GM11168 (cell line): Measurements from ENCODE around the gene POLE3.
"Not testable (repeated sequence)": the region's sequence is repeated elsewhere in the genome, so short reads cannot be mapped to it uniquely, and the experiment has no call there.

Source experiments
- in situ Hi-C: fragments of 300-500 bp; cut with MboI; formaldehyde crosslinking; loops from one replicate; pipeline ENCODE4 v1.12.0; 2022; ENCODE audit warnings: low sequenced_read_pairs; ENCODE audit not compliant: unreplicated experiment

Gene POLE3

DNA sequence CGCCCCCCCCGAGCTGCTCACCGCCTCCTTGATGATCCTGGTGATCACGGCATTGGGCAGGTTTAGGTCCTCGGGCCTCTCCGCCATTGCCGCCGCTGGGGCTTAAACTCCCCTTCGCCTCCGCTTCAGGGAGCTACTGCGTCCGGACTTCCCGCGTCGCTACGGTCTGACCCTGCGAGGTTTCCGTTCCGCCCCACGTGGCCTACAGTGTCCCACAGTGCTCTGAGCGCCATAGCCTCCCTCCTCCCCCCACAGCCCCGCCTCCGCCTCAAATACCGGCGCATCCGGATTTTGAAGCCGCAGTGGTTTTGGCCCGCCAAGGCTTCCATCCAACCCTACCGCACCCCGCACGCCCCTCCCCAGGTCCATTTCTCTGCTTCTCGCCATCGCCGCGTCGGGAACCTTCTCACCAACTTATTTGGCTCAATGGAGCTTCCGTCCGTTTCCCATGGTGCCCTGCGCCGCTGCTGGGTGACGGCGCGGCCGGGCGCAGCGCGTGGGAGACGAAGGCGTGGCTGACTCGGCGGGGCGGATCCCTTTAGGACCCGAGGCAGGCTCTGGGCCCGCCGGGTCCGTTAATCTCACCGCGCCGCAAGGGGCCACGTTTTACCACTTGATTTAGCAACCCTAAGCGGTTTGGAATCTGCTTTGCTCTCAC, at the start of gene POLE3, which contains the start of gene C9orf43:
Gene POLE3, minus strand, starts transcription at position 469 of the 658 bp plus-strand sequence. Its CDS starts 382 bp downstream, at position 87.
Gene C9orf43, plus strand, starts transcription at position 541 of the 658 bp plus-strand sequence. CDS start 2,747 bp downstream, outside the sequence.
- in situ Hi-C loops, result no loop called here

DNA sequence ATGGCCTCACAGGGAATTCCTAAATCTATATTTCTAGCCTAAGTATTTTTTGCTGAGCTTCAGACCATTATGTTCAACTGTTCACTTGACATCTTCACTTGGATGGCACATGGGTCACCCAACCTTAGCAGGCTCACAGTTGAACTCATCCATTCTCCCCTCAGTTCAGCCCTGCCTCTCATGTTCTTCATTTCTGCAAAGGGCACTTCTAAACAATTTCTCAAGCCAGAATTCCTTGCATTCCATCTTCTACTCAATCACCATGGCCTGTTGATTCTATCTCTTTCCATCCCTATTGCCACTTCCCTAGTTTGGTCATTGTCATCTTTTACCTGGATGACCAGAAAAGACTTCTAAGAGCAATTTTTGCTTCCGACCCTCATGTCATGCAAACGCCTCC, 45.8 kb upstream of the POLE3 start:
- in situ Hi-C loops, result no loop called here

DNA sequence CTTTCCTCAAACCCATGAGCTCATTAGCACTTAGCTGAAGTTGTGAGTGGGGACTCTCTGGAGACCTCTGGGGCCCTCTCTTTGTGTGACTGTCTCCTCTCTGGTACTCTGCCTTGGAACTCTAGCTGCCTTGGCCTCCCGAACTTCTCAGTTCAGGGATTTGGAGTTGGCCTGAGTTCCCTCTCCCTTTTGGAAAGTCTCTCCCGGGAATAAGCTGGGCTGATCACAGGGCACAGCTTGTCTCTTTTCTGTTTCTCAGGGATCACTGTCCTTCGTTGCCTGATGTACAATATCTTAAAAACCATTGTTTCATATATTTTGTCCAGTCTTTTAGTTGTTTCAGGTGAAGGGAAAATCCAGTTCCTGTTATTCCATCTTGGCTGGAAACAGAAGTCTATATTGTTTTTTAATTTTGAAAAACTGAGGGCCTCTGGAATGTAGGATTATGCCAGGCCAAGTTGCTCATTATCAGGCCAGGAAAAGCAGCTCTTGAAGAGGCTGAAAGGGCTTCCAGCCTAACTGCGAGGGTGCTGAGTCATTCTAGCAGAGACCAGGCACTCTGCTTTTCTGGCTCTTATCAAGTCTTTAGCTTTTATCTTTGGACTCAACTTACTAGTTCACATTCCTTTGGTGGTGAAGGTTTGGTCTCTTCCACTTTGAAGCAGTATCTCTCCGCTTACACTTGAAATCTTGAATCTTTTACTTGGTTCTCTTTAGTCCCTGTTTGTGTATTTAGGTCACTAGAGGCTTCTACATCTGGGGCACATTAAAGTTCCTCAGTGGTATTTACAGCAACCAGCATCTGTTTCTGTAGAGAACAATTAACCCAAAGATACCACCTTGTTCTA, 44.7 kb upstream of the POLE3 start:
- in situ Hi-C loops, result loop anchor here (5.0 kb wide), 1 partner anchor 202 kb away; no protein-coding TSS in a partner anchor

GRCh38 chr9:113452113-113452605, 41.7 kb upstream of the POLE3 start:
- in situ Hi-C loops, result loop anchor here (5.0 kb wide), 1 partner anchor 205 kb away; no protein-coding TSS in a partner anchor

DNA sequence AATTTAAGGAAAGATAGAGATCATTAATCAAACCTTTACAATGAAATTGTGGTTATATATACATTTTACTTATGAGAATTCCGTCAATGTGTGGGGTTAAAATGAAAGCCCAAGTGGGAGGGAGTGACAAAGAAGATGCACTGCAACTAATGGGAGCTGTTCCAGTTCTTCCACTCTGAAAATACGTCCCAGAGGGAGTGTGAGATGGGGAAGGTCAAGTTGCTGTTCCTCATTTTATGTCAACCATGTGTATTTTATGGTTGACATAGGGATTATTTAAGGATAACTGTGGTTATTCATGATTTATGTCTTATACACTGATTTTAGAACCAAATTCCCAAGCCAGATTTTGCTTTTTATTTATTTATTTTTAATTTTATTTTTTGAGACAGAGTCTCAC, 38.9 kb upstream of the POLE3 start:
- in situ Hi-C loops, result no loop called here

GRCh38 chr9:113446323-113446740, 35.9 kb upstream of the POLE3 start:
- in situ Hi-C loops, result no loop called here

GRCh38 chr9:113444736-113445135, 34.3 kb upstream of the POLE3 start:
- in situ Hi-C loops, result no loop called here

DNA sequence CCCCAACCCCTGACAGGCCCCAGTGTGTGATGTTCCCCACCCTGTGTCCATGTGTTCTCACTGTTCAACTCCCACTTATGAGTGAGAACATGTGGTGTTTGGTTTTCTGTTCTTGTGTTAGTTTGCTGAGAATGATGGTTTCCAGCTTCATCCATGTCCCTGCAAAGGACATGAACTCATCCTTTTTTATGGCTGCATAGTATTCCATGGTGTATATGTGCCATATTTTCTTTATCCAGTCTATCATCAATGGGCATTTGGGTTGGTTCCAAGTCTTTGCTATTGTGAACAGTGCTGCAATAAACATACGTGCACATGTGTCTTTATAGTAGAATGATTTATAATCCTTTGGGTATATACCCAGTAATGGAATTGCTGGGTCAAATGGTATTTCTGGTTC, 27.2 kb upstream of the POLE3 start:
- in situ Hi-C loops, result not testable (repeated sequence)

GRCh38 chr9:113436728-113437515, 26.4 kb upstream of the POLE3 start:
- in situ Hi-C loops, result no loop called here

GRCh38 chr9:113431191-113431590, 20.7 kb upstream of the POLE3 start:
- in situ Hi-C loops, result no loop called here

- in situ Hi-C loops, result no loop called here
These were observed 17.7 kb upstream of the POLE3 start for GRCh38 chr9:113428062-113428615.

DNA sequence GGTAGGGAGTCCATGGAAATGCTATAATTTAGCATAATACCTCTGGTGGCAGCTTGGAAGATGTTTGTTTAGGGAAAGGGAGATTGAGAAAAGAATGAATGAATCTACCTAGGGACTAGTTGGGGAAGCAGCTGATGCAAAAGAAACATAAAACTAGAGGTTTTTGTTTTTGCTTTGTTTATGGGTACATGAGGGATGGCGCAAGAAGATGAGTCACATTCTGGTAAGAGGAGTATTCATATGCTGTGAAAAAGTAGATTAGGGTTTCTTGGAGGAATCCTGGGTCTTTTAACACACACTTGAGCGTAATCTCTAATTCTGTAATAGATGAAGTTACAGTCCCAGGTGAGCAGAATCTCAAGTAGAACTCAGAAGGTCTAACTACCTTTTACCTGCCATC, 17.2 kb upstream of the POLE3 start:
- in situ Hi-C loops, result no loop called here

- in situ Hi-C loops, result no loop called here
These were observed 16.2 kb upstream of the POLE3 start for GRCh38 chr9:113426701-113427100.

- in situ Hi-C loops, result no loop called here
These were observed 14.6 kb upstream of the POLE3 start for GRCh38 chr9:113425072-113425471.

DNA sequence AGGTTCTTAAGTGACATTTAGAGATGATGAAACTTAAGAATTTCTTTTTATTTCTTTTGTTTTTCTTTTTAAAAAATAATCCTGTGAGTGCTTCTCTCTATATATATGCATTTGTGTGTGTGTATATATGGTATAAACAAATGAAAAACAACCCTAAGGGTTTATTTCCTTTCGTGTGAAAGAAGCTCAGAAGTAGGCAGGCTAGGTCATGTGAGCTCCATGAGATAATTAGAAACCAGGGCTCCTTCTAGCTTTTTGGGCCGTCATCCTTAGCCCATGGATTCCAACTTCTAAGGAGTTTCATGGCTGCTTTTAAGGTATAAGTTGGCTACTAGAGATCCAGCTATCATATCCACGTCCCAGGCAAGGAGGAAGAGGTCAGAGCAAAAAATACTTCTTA, 11.3 kb upstream of the POLE3 start:
- in situ Hi-C loops, result no loop called here

- in situ Hi-C loops, result no loop called here
These were observed 6.9 kb upstream of the POLE3 start for GRCh38 chr9:113417370-113417769.

- in situ Hi-C loops, result no loop called here
These were observed 5.8 kb upstream of the POLE3 start for GRCh38 chr9:113416149-113416721.

- in situ Hi-C loops, result no loop called here
These were observed 630 bp downstream of the POLE3 start for GRCh38 chr9:113409883-113410206.

DNA sequence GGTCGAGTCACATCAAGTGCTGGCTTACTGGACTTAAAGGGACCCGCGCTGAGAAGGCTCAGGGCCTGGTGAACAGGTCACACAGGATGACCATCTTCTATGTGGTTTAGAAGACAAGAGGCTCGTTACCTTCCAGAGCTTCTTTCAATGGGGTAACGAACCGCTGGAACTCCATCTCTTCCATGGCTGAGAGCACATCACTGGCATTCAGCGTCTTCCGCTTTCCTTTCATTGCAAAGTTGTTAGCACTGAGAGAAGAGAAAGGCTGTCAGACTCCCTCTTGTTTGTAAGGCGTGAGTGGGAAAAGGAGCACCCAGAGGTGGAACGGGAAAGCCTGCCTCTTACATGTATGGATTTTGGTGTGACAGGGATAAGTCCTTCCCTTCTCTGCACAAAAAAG, 994 bp downstream of the POLE3 start:
- in situ Hi-C loops, result no loop called here
